ENCODE data around the gene MICOS13. TPM values are rescaled to one million over a fixed set of nuclear protein-coding genes. Genes with fewer than 3 reads are reported as not detected.
A peak's percentile ranks its signal among the peaks of the same experiment; 100 is the strongest.

MICOS13 gene
- total RNA-seq, 1 donor from 2014 or later = 43.3 TPM

- peaks cover 10 to 13% (median 10%) of the 10 kb centered on the region in 3 donors for H3K4me1 ChIP-seq (ENCODE audit: control insufficient read depth in 3 of 3, insufficient read depth in 3 of 3, low read length in 3 of 3)
- H3K27ac ChIP-seq (ENCODE audit: low read depth, low read length) = no peak overlapping the region
- H3K27me3 ChIP-seq (ENCODE audit: control insufficient read depth in 3 of 3, insufficient read depth in 3 of 3, low read length in 3 of 3) = no peaks in the 10 kb centered on the region
- no peak overlapping the region for H3K9ac ChIP-seq (ENCODE audit: low read depth in 1 of 3, low read length in 3 of 3)
- peaks cover 47 to 56% (median 49%) of the 10 kb centered on the region in 3 donors for H3K36me3 ChIP-seq (ENCODE audit: control insufficient read depth in 3 of 3, insufficient read depth in 3 of 3, low read length in 3 of 3)
- no peaks in the 10 kb centered on the region for H3K9me3 ChIP-seq (ENCODE audit: control insufficient read depth in 3 of 3, low read length in 3 of 3)
- no peak overlapping the region for H3K4me3 ChIP-seq (ENCODE audit: low read length in 3 of 3)
Measured at GRCh38 chr19:5669212-5669611, 11.1 kb downstream of the MICOS13 start.

- peaks cover 59 to 69% (median 62%) of the 10 kb centered on the region in 3 donors for H3K36me3 ChIP-seq (ENCODE audit: control insufficient read depth in 3 of 3, insufficient read depth in 3 of 3, low read length in 3 of 3)
Measured at GRCh38 chr19:5667751-5668271, 12.5 kb downstream of the MICOS13 start.

GRCh38 chr19:5666921-5667610, 13.2 kb downstream of the MICOS13 start:
- Histone ChIP-seq H3K4me3 (ENCODE audit: low read length in 3 of 3) (no peak overlapping the region), H3K9me3 (ENCODE audit: control insufficient read depth in 3 of 3, low read length in 3 of 3) (no peaks in the 10 kb centered on the region), H3K27me3 (ENCODE audit: control insufficient read depth in 3 of 3, insufficient read depth in 3 of 3, low read length in 3 of 3) (no peaks in the 10 kb centered on the region), H3K4me1 (ENCODE audit: control insufficient read depth in 3 of 3, insufficient read depth in 3 of 3, low read length in 3 of 3) (peaks cover 11 to 12% (median 12%) of the 10 kb centered on the region in 3 donors), H3K9ac (ENCODE audit: low read depth in 1 of 3, low read length in 3 of 3) (no peak overlapping the region), H3K27ac (ENCODE audit: low read depth, low read length) (no peak overlapping the region), H3K36me3 (ENCODE audit: control insufficient read depth in 3 of 3, insufficient read depth in 3 of 3, low read length in 3 of 3) (peaks cover 64 to 74% (median 67%) of the 10 kb centered on the region in 3 donors)

More at GRCh38 chr19:5667751-5668271, 12.5 kb downstream of the MICOS13 start:
- no peak overlapping the region for H3K9ac ChIP-seq (ENCODE audit: low read depth in 1 of 3, low read length in 3 of 3)
- H3K4me1 ChIP-seq (ENCODE audit: control insufficient read depth in 3 of 3, insufficient read depth in 3 of 3, low read length in 3 of 3) = peaks cover 11 to 12% (median 12%) of the 10 kb centered on the region in 3 donors
- H3K9me3 ChIP-seq (ENCODE audit: control insufficient read depth in 3 of 3, low read length in 3 of 3) = no peaks in the 10 kb centered on the region
- no peak overlapping the region for H3K27ac ChIP-seq (ENCODE audit: low read depth, low read length)
- no peak overlapping the region for H3K4me3 ChIP-seq (ENCODE audit: low read length in 3 of 3)
- H3K27me3 ChIP-seq (ENCODE audit: control insufficient read depth in 3 of 3, insufficient read depth in 3 of 3, low read length in 3 of 3) = no peaks in the 10 kb centered on the region

- Histone ChIP-seq H3K9ac (ENCODE audit: low read depth in 1 of 3, low read length in 3 of 3) (no peak overlapping the region), H3K9me3 (ENCODE audit: control insufficient read depth in 3 of 3, low read length in 3 of 3) (no peaks in the 10 kb centered on the region), H3K4me1 (ENCODE audit: control insufficient read depth in 3 of 3, insufficient read depth in 3 of 3, low read length in 3 of 3) (peaks cover 11 to 12% (median 12%) of the 10 kb centered on the region in 3 donors), H3K27me3 (ENCODE audit: control insufficient read depth in 3 of 3, insufficient read depth in 3 of 3, low read length in 3 of 3) (no peaks in the 10 kb centered on the region), H3K4me3 (ENCODE audit: low read length in 3 of 3) (no peak overlapping the region), H3K36me3 (ENCODE audit: control insufficient read depth in 3 of 3, insufficient read depth in 3 of 3, low read length in 3 of 3) (peaks cover 73 to 80% (median 75%) of the 10 kb centered on the region in 3 donors), H3K27ac (ENCODE audit: low read depth, low read length) (peak overlapping the region; percentile 25)
Measured at GRCh38 chr19:5665781-5666513, 14.4 kb downstream of the MICOS13 start.

- peak overlapping the region; percentile 86 for H3K27ac ChIP-seq (ENCODE audit: low read depth, low read length)
Measured at GRCh38 chr19:5664515-5664914, 15.8 kb downstream of the MICOS13 start.

GRCh38 chr19:5663904-5664303, 16.4 kb downstream of the MICOS13 start:
- Histone ChIP-seq H3K36me3 (ENCODE audit: control insufficient read depth in 3 of 3, insufficient read depth in 3 of 3, low read length in 3 of 3) (peaks cover 71 to 79% (median 73%) of the 10 kb centered on the region in 3 donors), H3K27ac (ENCODE audit: low read depth, low read length) (peak overlapping the region; percentile 86), H3K9ac (ENCODE audit: low read depth in 1 of 3, low read length in 3 of 3) (no peak overlapping the region), H3K4me3 (ENCODE audit: low read length in 3 of 3) (no peak overlapping the region), H3K27me3 (ENCODE audit: control insufficient read depth in 3 of 3, insufficient read depth in 3 of 3, low read length in 3 of 3) (no peaks in the 10 kb centered on the region), H3K4me1 (ENCODE audit: control insufficient read depth in 3 of 3, insufficient read depth in 3 of 3, low read length in 3 of 3) (peaks cover 11 to 12% (median 12%) of the 10 kb centered on the region in 3 donors), H3K9me3 (ENCODE audit: control insufficient read depth in 3 of 3, low read length in 3 of 3) (no peaks in the 10 kb centered on the region)

More at GRCh38 chr19:5664515-5664914, 15.8 kb downstream of the MICOS13 start:
- H3K9ac ChIP-seq (ENCODE audit: low read depth in 1 of 3, low read length in 3 of 3) = no peak overlapping the region
- peaks cover 11 to 12% (median 12%) of the 10 kb centered on the region in 3 donors for H3K4me1 ChIP-seq (ENCODE audit: control insufficient read depth in 3 of 3, insufficient read depth in 3 of 3, low read length in 3 of 3)
- no peaks in the 10 kb centered on the region for H3K27me3 ChIP-seq (ENCODE audit: control insufficient read depth in 3 of 3, insufficient read depth in 3 of 3, low read length in 3 of 3)
- H3K4me3 ChIP-seq (ENCODE audit: low read length in 3 of 3) = no peak overlapping the region
- H3K9me3 ChIP-seq (ENCODE audit: control insufficient read depth in 3 of 3, low read length in 3 of 3) = no peaks in the 10 kb centered on the region
- H3K36me3 ChIP-seq (ENCODE audit: control insufficient read depth in 3 of 3, insufficient read depth in 3 of 3, low read length in 3 of 3) = peaks cover 77 to 82% (median 79%) of the 10 kb centered on the region in 3 donors

GRCh38 chr19:5661483-5661882, 18.8 kb downstream of the MICOS13 start:
- Histone ChIP-seq H3K27ac (ENCODE audit: low read depth, low read length) (no peak overlapping the region), H3K27me3 (ENCODE audit: control insufficient read depth in 3 of 3, insufficient read depth in 3 of 3, low read length in 3 of 3) (no peaks in the 10 kb centered on the region), H3K4me3 (ENCODE audit: low read length in 3 of 3) (no peak overlapping the region), H3K9me3 (ENCODE audit: control insufficient read depth in 3 of 3, low read length in 3 of 3) (no peaks in the 10 kb centered on the region), H3K36me3 (ENCODE audit: control insufficient read depth in 3 of 3, insufficient read depth in 3 of 3, low read length in 3 of 3) (peaks cover 64 to 75% (median 66%) of the 10 kb centered on the region in 3 donors), H3K4me1 (ENCODE audit: control insufficient read depth in 3 of 3, insufficient read depth in 3 of 3, low read length in 3 of 3) (peaks cover 11 to 12% (median 12%) of the 10 kb centered on the region in 3 donors), H3K9ac (ENCODE audit: low read depth in 1 of 3, low read length in 3 of 3) (no peak overlapping the region)

GRCh38 chr19:5655412-5655811, 24.9 kb downstream of the MICOS13 start:
- H3K4me3 ChIP-seq (ENCODE audit: low read length in 3 of 3) = no peak overlapping the region
- H3K4me1 ChIP-seq (ENCODE audit: control insufficient read depth in 3 of 3, insufficient read depth in 3 of 3, low read length in 3 of 3) = no peaks in the 10 kb centered on the region
- H3K27me3 ChIP-seq (ENCODE audit: control insufficient read depth in 3 of 3, insufficient read depth in 3 of 3, low read length in 3 of 3) = no peaks in the 10 kb centered on the region
- no peaks in the 10 kb centered on the region for H3K9me3 ChIP-seq (ENCODE audit: control insufficient read depth in 3 of 3, low read length in 3 of 3)
- H3K36me3 ChIP-seq (ENCODE audit: control insufficient read depth in 3 of 3, insufficient read depth in 3 of 3, low read length in 3 of 3) = peaks cover 67 to 76% (median 69%) of the 10 kb centered on the region in 3 donors
- no peak overlapping the region for H3K9ac ChIP-seq (ENCODE audit: low read depth in 1 of 3, low read length in 3 of 3)
- H3K27ac ChIP-seq (ENCODE audit: low read depth, low read length) = no peak overlapping the region

- Histone ChIP-seq H3K36me3 (ENCODE audit: control insufficient read depth in 3 of 3, insufficient read depth in 3 of 3, low read length in 3 of 3) (peaks cover 69 to 78% (median 70%) of the 10 kb centered on the region in 3 donors), H3K4me1 (ENCODE audit: control insufficient read depth in 3 of 3, insufficient read depth in 3 of 3, low read length in 3 of 3) (no peaks in the 10 kb centered on the region), H3K27me3 (ENCODE audit: control insufficient read depth in 3 of 3, insufficient read depth in 3 of 3, low read length in 3 of 3) (no peaks in the 10 kb centered on the region), H3K9me3 (ENCODE audit: control insufficient read depth in 3 of 3, low read length in 3 of 3) (no peaks in the 10 kb centered on the region), H3K27ac (ENCODE audit: low read depth, low read length) (no peak overlapping the region), H3K9ac (ENCODE audit: low read depth in 1 of 3, low read length in 3 of 3) (no peak overlapping the region), H3K4me3 (ENCODE audit: low read length in 3 of 3) (no peak overlapping the region)
Measured at GRCh38 chr19:5654931-5655330, 25.4 kb downstream of the MICOS13 start.

- no peaks in the 10 kb centered on the region for H3K27me3 ChIP-seq (ENCODE audit: control insufficient read depth in 3 of 3, insufficient read depth in 3 of 3, low read length in 3 of 3)
- H3K27ac ChIP-seq (ENCODE audit: low read depth, low read length) = no peak overlapping the region
- H3K9ac ChIP-seq (ENCODE audit: low read depth in 1 of 3, low read length in 3 of 3) = no peak overlapping the region
- no peak overlapping the region for H3K4me3 ChIP-seq (ENCODE audit: low read length in 3 of 3)
- peaks cover 68 to 77% (median 73%) of the 10 kb centered on the region in 3 donors for H3K36me3 ChIP-seq (ENCODE audit: control insufficient read depth in 3 of 3, insufficient read depth in 3 of 3, low read length in 3 of 3)
- H3K4me1 ChIP-seq (ENCODE audit: control insufficient read depth in 3 of 3, insufficient read depth in 3 of 3, low read length in 3 of 3) = no peaks in the 10 kb centered on the region
- no peaks in the 10 kb centered on the region for H3K9me3 ChIP-seq (ENCODE audit: control insufficient read depth in 3 of 3, low read length in 3 of 3)
Measured at GRCh38 chr19:5652261-5652660, 28.1 kb downstream of the MICOS13 start.

Measured in skeletal muscle tissue (tissue), 4 donors.